ENCODE measurements around the gene SLC38A5.

SLC38A5 gene

GRCh38 chrX:48493890-48494364 is 23.9 kb upstream of the SLC38A5 start:
- H3K4me3 ChIP-seq (ENCODE audit: low read depth, low read length): no peak overlapping the region
- no peak for DNase-seq (ENCODE audit: low read depth)

GRCh38 chrX:48492293-48492910 is 22.3 kb upstream of the SLC38A5 start:
- DNase-seq (ENCODE audit: low read depth): peak; percentile 22

GRCh38 chrX:48491809-48492208 is 21.7 kb upstream of the SLC38A5 start:
- DNase-seq (ENCODE audit: low read depth): no peak
- no peak overlapping the region for H3K4me3 ChIP-seq (ENCODE audit: low read depth, low read length)

More at GRCh38 chrX:48492293-48492910, 22.3 kb upstream of the SLC38A5 start:
- no peak overlapping the region for H3K4me3 ChIP-seq (ENCODE audit: low read depth, low read length)

GRCh38 chrX:48490661-48491060 is 20.6 kb upstream of the SLC38A5 start:
- DNase-seq (ENCODE audit: low read depth): no peak
- no peak overlapping the region for H3K4me3 ChIP-seq (ENCODE audit: low read depth, low read length)

- DNase-seq (ENCODE audit: low read depth): no peak
- H3K4me3 ChIP-seq (ENCODE audit: low read depth, low read length): no peak overlapping the region
Measured at GRCh38 chrX:48489892-48490291, 19.8 kb upstream of the SLC38A5 start.

- H3K4me3 ChIP-seq (ENCODE audit: low read depth, low read length): no peak overlapping the region
- no peak for DNase-seq (ENCODE audit: low read depth)
Measured at GRCh38 chrX:48489296-48489695, 19.2 kb upstream of the SLC38A5 start.

- H3K4me3 ChIP-seq (ENCODE audit: low read depth, low read length): no peak overlapping the region
- DNase-seq (ENCODE audit: low read depth): no peak
Measured at GRCh38 chrX:48488034-48488433, 18.0 kb upstream of the SLC38A5 start.

GRCh38 chrX:48487362-48487798 is 17.3 kb upstream of the SLC38A5 start:
- H3K4me3 ChIP-seq (ENCODE audit: low read depth, low read length): no peak overlapping the region
- DNase-seq (ENCODE audit: low read depth): peak; percentile 82

- DNase-seq (ENCODE audit: low read depth): no peak
- no peak overlapping the region for H3K4me3 ChIP-seq (ENCODE audit: low read depth, low read length)
Measured at GRCh38 chrX:48482526-48482925, 12.5 kb upstream of the SLC38A5 start.

- no peak overlapping the region for H3K4me3 ChIP-seq (ENCODE audit: low read depth, low read length)
Measured at GRCh38 chrX:48480583-48480982, 10.5 kb upstream of the SLC38A5 start.

GRCh38 chrX:48480142-48480541 is 10.1 kb upstream of the SLC38A5 start:
- H3K4me3 ChIP-seq (ENCODE audit: low read depth, low read length): no peak overlapping the region
- DNase-seq (ENCODE audit: low read depth): no peak

More at GRCh38 chrX:48480583-48480982, 10.5 kb upstream of the SLC38A5 start:
- no peak for DNase-seq (ENCODE audit: low read depth)

- no peak overlapping the region for H3K4me3 ChIP-seq (ENCODE audit: low read depth, low read length)
Measured at GRCh38 chrX:48478806-48479205, 8.7 kb upstream of the SLC38A5 start.

GRCh38 chrX:48477960-48478755 is 8.1 kb upstream of the SLC38A5 start:
- H3K4me3 ChIP-seq (ENCODE audit: low read depth, low read length): no peak overlapping the region
- no peak for DNase-seq (ENCODE audit: low read depth)

More at GRCh38 chrX:48478806-48479205, 8.7 kb upstream of the SLC38A5 start:
- DNase-seq (ENCODE audit: low read depth): no peak

- peak overlapping the region; percentile 76 for H3K4me3 ChIP-seq (ENCODE audit: low read depth, low read length)
- DNase-seq (ENCODE audit: low read depth): no peak
Measured at GRCh38 chrX:48476919-48477318, 6.9 kb upstream of the SLC38A5 start.

- H3K4me3 ChIP-seq (ENCODE audit: low read depth, low read length): peak within 1 kb of the TSS; percentile 76
- peak; percentile 82 for DNase-seq (ENCODE audit: low read depth)
Measured at GRCh38 chrX:48475774-48476577, 5.9 kb upstream of the SLC38A5 start, which contains the start of gene FTSJ1. Gene FTSJ1, plus strand, starts transcription at chrX:48476199. Its CDS starts 1,849 bp downstream, at chrX:48478048.

GRCh38 chrX:48475296-48475695 is 5.2 kb upstream of the SLC38A5 start:
- no peak for DNase-seq (ENCODE audit: low read depth)

GRCh38 chrX:48474581-48474980 is 4.5 kb upstream of the SLC38A5 start:
- DNase-seq (ENCODE audit: low read depth): no peak
- H3K4me3 ChIP-seq (ENCODE audit: low read depth, low read length): no peak overlapping the region

More at GRCh38 chrX:48475296-48475695, 5.2 kb upstream of the SLC38A5 start:
- H3K4me3 ChIP-seq (ENCODE audit: low read depth, low read length): peak overlapping the region; percentile 76

- no peak for DNase-seq (ENCODE audit: low read depth)
- H3K4me3 ChIP-seq (ENCODE audit: low read depth, low read length): no peak overlapping the region
Measured at GRCh38 chrX:48474127-48474526, 4.1 kb upstream of the SLC38A5 start.

GRCh38 chrX:48473704-48473990 is 3.6 kb upstream of the SLC38A5 start:
- no peak for DNase-seq (ENCODE audit: low read depth)
- no peak overlapping the region for H3K4me3 ChIP-seq (ENCODE audit: low read depth, low read length)

Data from skeletal muscle cell (primary cell).